NCI-H748 treated with DMSO at 0.1 percent for 48 hours (cell line): Measurements from ENCODE around the gene PDIA5.

ENCODE experiments used
- DNase-seq: peaks from one replicate; lab custom pipeline; 2025; lab: John Stamatoyannopoulos, UW

PDIA5 gene

GRCh38 chr3:123042413-123042812 lies 24.4 kb upstream of the PDIA5 start:
- no peak for DNase-seq

GRCh38 chr3:123044981-123045763 lies 21.7 kb upstream of the PDIA5 start:
- no peak for DNase-seq

- DNase-seq = no peak
These were observed 20.4 kb upstream of the PDIA5 start for GRCh38 chr3:123046262-123047061.

- no peak for DNase-seq
These were observed 19.8 kb upstream of the PDIA5 start for GRCh38 chr3:123047062-123047319.

GRCh38 chr3:123048480-123049237 lies 18.2 kb upstream of the PDIA5 start:
- no peak for DNase-seq

GRCh38 chr3:123050666-123051065 lies 16.2 kb upstream of the PDIA5 start:
- no peak for DNase-seq

- no peak for DNase-seq
These were observed 13.7 kb upstream of the PDIA5 start for GRCh38 chr3:123053107-123053506.

- no peak for DNase-seq
These were observed 12.6 kb upstream of the PDIA5 start for GRCh38 chr3:123054109-123054778.

- no peak for DNase-seq
These were observed 11.9 kb upstream of the PDIA5 start for GRCh38 chr3:123054931-123055330.

- no peak for DNase-seq
These were observed 11.5 kb upstream of the PDIA5 start for GRCh38 chr3:123055352-123055751.

- DNase-seq = no peak
These were observed 8.3 kb upstream of the PDIA5 start for GRCh38 chr3:123058505-123058904.

GRCh38 chr3:123060054-123060453 lies 6.8 kb upstream of the PDIA5 start:
- DNase-seq = no peak

GRCh38 chr3:123061856-123062255 lies 5.0 kb upstream of the PDIA5 start:
- no peak for DNase-seq

GRCh38 chr3:123063034-123063433 lies 3.8 kb upstream of the PDIA5 start:
- DNase-seq = no peak

- DNase-seq = no peak
These were observed 2.3 kb upstream of the PDIA5 start for GRCh38 chr3:123064506-123064905.

- no peak for DNase-seq
These were observed 1.9 kb upstream of the PDIA5 start for GRCh38 chr3:123064914-123065313.

- no peak for DNase-seq
These were observed 278 bp upstream of the PDIA5 start for GRCh38 chr3:123066599-123066895.

GRCh38 chr3:123067689-123068600 lies 1.1 kb downstream of the PDIA5 start:
- DNase-seq = no peak

GRCh38 chr3:123068601-123069381 lies 2.0 kb downstream of the PDIA5 start:
- no peak for DNase-seq

- no peak for DNase-seq
These were observed 3.7 kb downstream of the PDIA5 start for GRCh38 chr3:123070510-123070909.

GRCh38 chr3:123071146-123071545 lies 4.3 kb downstream of the PDIA5 start:
- no peak for DNase-seq
